ENCODE data around the gene ZNF107. TPM values are rescaled to one million over a fixed set of nuclear protein-coding genes. Genes with fewer than 3 reads are reported as not detected.

The ZNF107 gene
- total RNA-seq, 1 experiment from 2014 or later: 24.7 TPM

- Histone ChIP-seq H2AFZ (ENCODE audit: low read length) (no peak overlapping the region), H2BK5ac (ENCODE audit: insufficient read length, low read length) (no peak overlapping the region), H3K56ac (ENCODE audit: insufficient read length, low read depth, low read length) (no peak overlapping the region), H3K23me2 (ENCODE audit: insufficient read length, low read depth, low read length, poor library complexity, severe bottlenecking) (no peaks in the 10 kb centered on the region), H2BK20ac (ENCODE audit: low read depth, low read length, poor library complexity, severe bottlenecking) (no peak overlapping the region), H3K4me1 (ENCODE audit: insufficient read depth, low read length) (no peaks in the 10 kb centered on the region), H3K4ac (ENCODE audit: low read depth, low read length) (no peak overlapping the region), H3K9me3 (ENCODE audit: control insufficient read depth, low read depth, low read length) (peaks cover 100% of the 10 kb centered on the region), H3K27ac (ENCODE audit: insufficient read length, low read depth, low read length) (no peak overlapping the region), H3K23ac (ENCODE audit: insufficient read length, low read depth, low read length) (no peak overlapping the region), H3K18ac (ENCODE audit: insufficient read length, low read depth, low read length) (no peak overlapping the region), H3T11ph (ENCODE audit: low read length) (no peak overlapping the region), H4K91ac (ENCODE audit: insufficient read length, low read depth, low read length) (no peak overlapping the region), H4K20me1 (ENCODE audit: control insufficient read depth, insufficient read depth, insufficient read length) (no peaks in the 10 kb centered on the region), H3K4me2 (ENCODE audit: insufficient read depth, insufficient read length, low read length) (no peak overlapping the region), H2AK5ac (ENCODE audit: insufficient read length, low read length) (no peak overlapping the region), H3K79me2 (ENCODE audit: insufficient read depth, low read length) (no peaks in the 10 kb centered on the region), H2BK15ac (ENCODE audit: low read depth, low read length) (no peak overlapping the region), H3K79me1 (ENCODE audit: insufficient read depth, low read depth, low read length, poor library complexity, severe bottlenecking) (no peaks in the 10 kb centered on the region), H2BK120ac (ENCODE audit: low read depth, low read length, poor library complexity, severe bottlenecking) (no peak overlapping the region), H4K8ac (replicated peaks; ENCODE audit: insufficient read length, low read depth, low read length) (no peak overlapping the region), H3K14ac (ENCODE audit: insufficient read depth, low read length) (no peak overlapping the region), H3K9ac (ENCODE audit: extremely low read depth, insufficient read length, low read length) (no peak overlapping the region), H3K27me3 (ENCODE audit: insufficient read depth, low read length) (no peaks in the 10 kb centered on the region), H4K5ac (ENCODE audit: insufficient read length, low read depth, low read length) (no peak overlapping the region), H2BK12ac (ENCODE audit: insufficient read length, low read depth, low read length) (no peak overlapping the region)
- no peak for DNase-seq
- H3K9me3 Mint-ChIP-seq: no peaks in the 10 kb centered on the region; a peak in 5 of 5 replicates
- WGBS (ENCODE audit: extremely low coverage, insufficient read length, low lambda C conversion rate): no CpG with 5 or more reads among the region's 4 CpGs
- H3K36me3 Mint-ChIP-seq (ENCODE audit: insufficient read depth in 1 of 3, low read depth in 3 of 3): peaks cover 0 to 37% (median 16%) of the 10 kb centered on the region in 3 experiments; a peak in 6 of 7 replicates
- H3K4me1 Mint-ChIP-seq: no peaks in the 10 kb centered on the region
- no peaks in the 10 kb centered on the region for H3K27me3 Mint-ChIP-seq (ENCODE audit: low read depth)
- H3K4me3 Mint-ChIP-seq: no peak overlapping the region
- H3K27ac Mint-ChIP-seq: no peak overlapping the region
- TF ChIP-seq CTCF (conservative IDR thresholded peaks at IDR 0.05): peak; percentile 39; the same call in 2 of the 3 replicates
Observed at GRCh38 chr7:64636386-64636785, 29.5 kb upstream of the ZNF107 start.

Measured in H9 (cell line).